BE2C (cell line): Measurements from ENCODE around the gene SLC9A8.
A peak's percentile ranks its signal among the peaks of the same experiment; 100 is the strongest.

Experiments used
- DNase-seq: peaks from one replicate; pipeline ENCODE4 v3.0.0-alpha.2; 2020
- H3K27me3 ChIP-seq: fragments of 250-450 bp; sonication (Bioruptor Pico); 2 replicates; pipeline ENCODE4 v1.5.1; 2020; ENCODE audit warnings: mild to moderate bottlenecking
- H3K36me3 ChIP-seq: fragments of 250-450 bp; sonication (Bioruptor Pico); 2 replicates; pipeline ENCODE4 v1.5.1; 2020; ENCODE audit warnings: mild to moderate bottlenecking
- H3K4me1 ChIP-seq: fragments of 250-450 bp; sonication (Bioruptor Pico); 2 replicates; pipeline ENCODE4 v1.5.1; 2020
- H3K4me3 ChIP-seq: 2 replicates; pipeline ENCODE4 v1.5.1; 2011; ENCODE audit warnings: low read depth, low read length
- H3K9me3 ChIP-seq: fragments of 250-450 bp; sonication (Bioruptor Pico); 2 replicates; pipeline ENCODE4 v1.5.1; 2020
- CTCF ChIP-seq: IDR thresholded peaks from 2 replicates; pipeline ENCODE4 v1.5.1; 2012; ENCODE audit warnings: mild to moderate bottlenecking, low read depth, low read length

SLC9A8 gene

GRCh38 chr20:49908258-49908565, 95.6 kb downstream of the SLC9A8 start:
- Histone ChIP-seq H3K36me3 (peaks cover 54% of the 10 kb centered on the region), H3K27me3 (no peaks in the 10 kb centered on the region), H3K4me3 (no peak overlapping the region), H3K4me1 (no peaks in the 10 kb centered on the region; the same call in 1 of the 2 replicates), H3K9me3 (no peaks in the 10 kb centered on the region)
- no peak for DNase-seq
- no peak for TF ChIP-seq CTCF

GRCh38 chr20:49909499-49910339, 97.1 kb downstream of the SLC9A8 start:
- peak; percentile 50 for DNase-seq
- Histone ChIP-seq H3K9me3 (no peaks in the 10 kb centered on the region), H3K27me3 (no peaks in the 10 kb centered on the region), H3K4me1 (peaks cover 2% of the 10 kb centered on the region; the same call in 1 of the 2 replicates), H3K36me3 (peaks cover 44% of the 10 kb centered on the region), H3K4me3 (no peak overlapping the region)
- TF ChIP-seq CTCF = peak; percentile 57

GRCh38 chr20:49910340-49910706, 97.7 kb downstream of the SLC9A8 start:
- Histone ChIP-seq H3K9me3 (no peaks in the 10 kb centered on the region), H3K4me3 (no peak overlapping the region), H3K4me1 (peaks cover 2% of the 10 kb centered on the region; the same call in 1 of the 2 replicates), H3K36me3 (peaks cover 41% of the 10 kb centered on the region), H3K27me3 (no peaks in the 10 kb centered on the region)
- no peak for TF ChIP-seq CTCF
- no peak for DNase-seq

GRCh38 chr20:49913399-49914047, 100.9 kb downstream of the SLC9A8 start:
- Histone ChIP-seq H3K27me3 (no peaks in the 10 kb centered on the region), H3K36me3 (peaks cover 14% of the 10 kb centered on the region), H3K4me1 (peaks cover 5% of the 10 kb centered on the region; the same call in 1 of the 2 replicates), H3K9me3 (no peaks in the 10 kb centered on the region), H3K4me3 (no peak overlapping the region)
- TF ChIP-seq CTCF = no peak
- no peak for DNase-seq

- peak overlapping the region; percentile 89 for H3K4me3 ChIP-seq
- H3K36me3 ChIP-seq = peaks cover 12% of the 10 kb centered on the region
- H3K27me3 ChIP-seq = no peaks in the 10 kb centered on the region
- peaks cover 5% of the 10 kb centered on the region; the same call in 1 of the 2 replicates for H3K4me1 ChIP-seq
- H3K9me3 ChIP-seq = no peaks in the 10 kb centered on the region
- no peak for DNase-seq
- no peak for TF ChIP-seq CTCF
These were observed 101.9 kb downstream of the SLC9A8 start for GRCh38 chr20:49914310-49915117.

- H3K27me3 ChIP-seq = no peaks in the 10 kb centered on the region
- peaks cover 6% of the 10 kb centered on the region for H3K36me3 ChIP-seq
- H3K4me1 ChIP-seq = peaks cover 5% of the 10 kb centered on the region; the same call in 1 of the 2 replicates
- peak overlapping the region; percentile 89 for H3K4me3 ChIP-seq
- H3K9me3 ChIP-seq = no peaks in the 10 kb centered on the region
- no peak for DNase-seq
- TF ChIP-seq CTCF = no peak
These were observed 102.4 kb downstream of the SLC9A8 start for GRCh38 chr20:49915118-49915379.
